Ishikawa (cell line): ENCODE results near the gene FAM131C.

Experiments
- CEBPB ChIP-seq: IDR thresholded peaks from 2 replicates; pipeline ENCODE4 v1.6.1; 2012
- EGR1 ChIP-seq: IDR thresholded peaks from 2 replicates; pipeline ENCODE4 v1.6.1; 2012
- EP300 ChIP-seq: IDR thresholded peaks from 2 replicates; pipeline ENCODE4 v1.6.1; 2012; ENCODE audit warnings: borderline replicate concordance
- FOXM1 ChIP-seq: IDR thresholded peaks from 2 replicates; pipeline ENCODE4 v1.6.1; 2012; ENCODE audit warnings: low read depth, borderline replicate concordance
- NFIC ChIP-seq: IDR thresholded peaks from 2 replicates; pipeline ENCODE4 v1.6.1; 2012
- RAD21 ChIP-seq: IDR thresholded peaks from 2 replicates; pipeline ENCODE4 v1.6.1; 2012; ENCODE audit warnings: low read depth
- TAF1 ChIP-seq: IDR thresholded peaks from 2 replicates; pipeline ENCODE4 v1.6.1; 2012; ENCODE audit warnings: low read depth, mild to moderate bottlenecking
- TCF12 ChIP-seq: IDR thresholded peaks from 2 replicates; pipeline ENCODE4 v1.6.1; 2012; ENCODE audit warnings: low read depth
- TEAD4 ChIP-seq: IDR thresholded peaks from 2 replicates; pipeline ENCODE4 v1.6.1; 2012
- YY1 ChIP-seq: IDR thresholded peaks from 2 replicates; pipeline ENCODE4 v1.6.1; 2012; ENCODE audit warnings: low read depth
- ZBTB7A ChIP-seq: IDR thresholded peaks from 2 replicates; pipeline ENCODE4 v1.6.1; 2012; ENCODE audit warnings: low read depth
- TF ChIP-seq, protein P1 (sequence below): IDR thresholded peaks from 2 replicates; pipeline ENCODE4 v1.6.1; 2012; ENCODE audit warnings: low read depth, mild to moderate bottlenecking
- TF ChIP-seq, protein P2 (sequence below): IDR thresholded peaks from 2 replicates; pipeline ENCODE4 v1.6.1; 2012
- TF ChIP-seq, protein P3 (sequence below): IDR thresholded peaks from 2 replicates; pipeline ENCODE4 v1.6.1; 2012

DNA sequence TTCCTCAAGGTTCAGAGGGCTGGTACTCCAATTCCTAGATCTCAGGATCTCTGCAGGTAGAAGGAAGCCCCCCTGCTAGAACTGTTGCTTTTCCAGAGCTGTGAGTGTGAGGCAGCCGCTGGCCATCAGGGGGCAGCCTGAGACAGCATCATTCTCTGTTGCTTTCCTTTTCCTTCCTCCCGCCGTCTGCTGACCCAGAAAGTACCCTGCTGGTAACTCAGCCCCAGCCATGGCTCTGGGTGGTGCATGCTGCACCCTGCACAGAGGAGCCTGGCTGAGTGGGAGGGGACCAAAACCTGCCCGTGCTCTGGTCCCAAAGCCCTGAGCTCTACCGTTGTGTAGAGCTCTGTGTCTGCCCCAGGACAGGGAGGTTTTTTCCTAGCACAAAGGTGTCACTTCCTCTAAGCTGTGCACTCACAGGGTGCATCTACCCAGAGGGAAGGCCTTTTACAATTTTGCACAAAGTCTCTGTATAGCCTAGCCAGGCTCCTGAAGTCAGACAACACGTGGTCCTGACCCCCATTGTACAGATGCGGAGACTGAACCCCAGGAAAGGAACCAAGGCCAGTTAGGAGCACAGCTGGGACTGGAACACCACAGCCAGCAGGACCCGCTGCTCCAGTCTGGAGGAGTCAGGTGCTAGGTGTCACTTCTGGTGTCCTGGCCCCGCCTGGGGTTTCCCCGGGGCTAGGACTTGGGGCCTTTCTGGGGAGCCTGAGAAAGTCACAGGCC, 5.6 kb upstream of the FAM131C start:
- TF ChIP-seq, protein P1, sequence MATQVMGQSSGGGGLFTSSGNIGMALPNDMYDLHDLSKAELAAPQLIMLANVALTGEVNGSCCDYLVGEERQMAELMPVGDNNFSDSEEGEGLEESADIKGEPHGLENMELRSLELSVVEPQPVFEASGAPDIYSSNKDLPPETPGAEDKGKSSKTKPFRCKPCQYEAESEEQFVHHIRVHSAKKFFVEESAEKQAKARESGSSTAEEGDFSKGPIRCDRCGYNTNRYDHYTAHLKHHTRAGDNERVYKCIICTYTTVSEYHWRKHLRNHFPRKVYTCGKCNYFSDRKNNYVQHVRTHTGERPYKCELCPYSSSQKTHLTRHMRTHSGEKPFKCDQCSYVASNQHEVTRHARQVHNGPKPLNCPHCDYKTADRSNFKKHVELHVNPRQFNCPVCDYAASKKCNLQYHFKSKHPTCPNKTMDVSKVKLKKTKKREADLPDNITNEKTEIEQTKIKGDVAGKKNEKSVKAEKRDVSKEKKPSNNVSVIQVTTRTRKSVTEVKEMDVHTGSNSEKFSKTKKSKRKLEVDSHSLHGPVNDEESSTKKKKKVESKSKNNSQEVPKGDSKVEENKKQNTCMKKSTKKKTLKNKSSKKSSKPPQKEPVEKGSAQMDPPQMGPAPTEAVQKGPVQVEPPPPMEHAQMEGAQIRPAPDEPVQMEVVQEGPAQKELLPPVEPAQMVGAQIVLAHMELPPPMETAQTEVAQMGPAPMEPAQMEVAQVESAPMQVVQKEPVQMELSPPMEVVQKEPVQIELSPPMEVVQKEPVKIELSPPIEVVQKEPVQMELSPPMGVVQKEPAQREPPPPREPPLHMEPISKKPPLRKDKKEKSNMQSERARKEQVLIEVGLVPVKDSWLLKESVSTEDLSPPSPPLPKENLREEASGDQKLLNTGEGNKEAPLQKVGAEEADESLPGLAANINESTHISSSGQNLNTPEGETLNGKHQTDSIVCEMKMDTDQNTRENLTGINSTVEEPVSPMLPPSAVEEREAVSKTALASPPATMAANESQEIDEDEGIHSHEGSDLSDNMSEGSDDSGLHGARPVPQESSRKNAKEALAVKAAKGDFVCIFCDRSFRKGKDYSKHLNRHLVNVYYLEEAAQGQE, result no peak
- TF ChIP-seq EGR1 (no peak), ZBTB7A (0 out of 2 replicates have a peak, but pooled peaks have one; percentile 11), EP300 (no peak), TCF12 (no peak), TEAD4 (no peak), TAF1 (no peak), YY1 (no peak), FOXM1 (no peak), RAD21 (peak; percentile 98), NFIC (no peak), CEBPB (no peak)
- TF ChIP-seq, protein P2, sequence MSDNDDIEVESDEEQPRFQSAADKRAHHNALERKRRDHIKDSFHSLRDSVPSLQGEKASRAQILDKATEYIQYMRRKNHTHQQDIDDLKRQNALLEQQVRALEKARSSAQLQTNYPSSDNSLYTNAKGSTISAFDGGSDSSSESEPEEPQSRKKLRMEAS, result no peak
- TF ChIP-seq, protein P3, sequence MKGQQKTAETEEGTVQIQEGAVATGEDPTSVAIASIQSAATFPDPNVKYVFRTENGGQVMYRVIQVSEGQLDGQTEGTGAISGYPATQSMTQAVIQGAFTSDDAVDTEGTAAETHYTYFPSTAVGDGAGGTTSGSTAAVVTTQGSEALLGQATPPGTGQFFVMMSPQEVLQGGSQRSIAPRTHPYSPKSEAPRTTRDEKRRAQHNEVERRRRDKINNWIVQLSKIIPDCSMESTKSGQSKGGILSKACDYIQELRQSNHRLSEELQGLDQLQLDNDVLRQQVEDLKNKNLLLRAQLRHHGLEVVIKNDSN, result no peak
